ENCODE data around the gene PARP14. TPM values are rescaled to one million over a fixed set of nuclear protein-coding genes. Genes with fewer than 3 reads are reported as not detected.

Gene PARP14
- total RNA-seq, 3 donors from 2014 or later = 42.9 to 57.0 (median 49.8) TPM

DNA sequence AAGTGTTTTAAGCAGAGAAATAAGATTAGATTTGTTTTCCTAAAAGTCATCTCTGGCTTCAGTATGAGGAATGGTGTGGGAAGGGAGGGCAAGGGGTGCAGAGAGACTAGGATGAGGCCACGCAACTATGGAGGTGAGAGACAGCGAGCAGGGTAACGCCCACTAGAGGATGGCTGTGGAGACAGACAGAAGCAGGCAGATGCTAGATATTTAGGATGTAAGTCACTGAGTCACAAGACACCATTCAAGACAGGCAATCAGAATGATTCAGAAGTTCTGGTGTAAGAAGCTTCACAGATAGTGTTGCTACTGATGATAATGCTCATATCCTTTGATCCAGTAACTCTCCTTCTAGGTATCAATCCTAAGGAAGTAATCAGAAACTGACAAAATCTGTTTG, 93.9 kb downstream of the PARP14 start:
- intact Hi-C loops (cut with DNase I; ENCODE audit: low total_unique reads) = no loop called here
- no peak for TF ChIP-seq POLR2AphosphoS5 (IDR thresholded peaks at IDR 0.05)
- Histone ChIP-seq H3K4me3 (no peak overlapping the region), H3K27me3 (no peaks in the 10 kb centered on the region), H3K36me3 (peaks cover 8% of the 10 kb centered on the region), H3K9me3 (no peaks in the 10 kb centered on the region), H3K27ac (no peak overlapping the region), H3K4me1 (no peaks in the 10 kb centered on the region)
- no peak for DNase-seq (ENCODE audit: low spot score in 2 of 2)

DNA sequence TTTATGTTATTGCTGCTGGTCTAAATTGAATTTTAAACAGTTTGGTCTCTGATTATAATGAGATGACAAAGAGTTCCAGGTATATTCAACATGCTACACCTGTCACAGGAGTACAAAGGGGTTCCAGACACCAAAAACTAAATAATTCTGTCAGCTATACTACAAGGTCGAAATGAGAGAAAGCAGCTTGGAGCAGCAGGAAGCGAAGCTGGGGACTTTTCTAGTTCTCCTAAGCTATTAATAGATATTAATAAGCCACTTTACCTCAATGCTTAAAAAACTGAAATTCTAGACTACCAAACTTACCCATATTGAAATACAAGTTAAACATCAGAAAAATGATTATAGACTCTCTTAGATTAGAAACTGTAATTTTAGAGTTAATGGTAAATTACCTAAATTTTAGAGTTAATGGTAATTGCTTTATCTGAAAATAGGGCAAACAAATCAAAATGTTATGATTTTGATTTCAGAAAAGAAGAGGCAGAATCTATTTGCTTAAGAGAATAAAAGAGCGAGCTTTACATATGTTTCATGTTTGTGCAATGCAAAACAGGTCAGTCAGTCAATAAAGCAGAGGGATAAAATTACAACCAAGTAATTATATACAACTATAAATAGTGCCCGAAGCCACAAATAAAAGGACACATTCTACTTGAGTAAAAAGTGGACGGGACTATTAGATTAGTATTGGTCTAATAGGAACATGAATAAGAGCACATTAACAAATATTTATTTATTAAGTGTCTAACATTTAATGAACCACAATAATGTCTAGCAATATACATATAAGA, 96.2 kb downstream of the PARP14 start:
- Histone ChIP-seq H3K9me3 (no peaks in the 10 kb centered on the region), H3K4me3 (no peak overlapping the region), H3K27me3 (no peaks in the 10 kb centered on the region), H3K27ac (no peak overlapping the region), H3K36me3 (peaks cover 8% of the 10 kb centered on the region), H3K4me1 (no peaks in the 10 kb centered on the region)
- intact Hi-C loops (cut with DNase I; ENCODE audit: low total_unique reads) = no loop called here
- TF ChIP-seq, protein P1, sequence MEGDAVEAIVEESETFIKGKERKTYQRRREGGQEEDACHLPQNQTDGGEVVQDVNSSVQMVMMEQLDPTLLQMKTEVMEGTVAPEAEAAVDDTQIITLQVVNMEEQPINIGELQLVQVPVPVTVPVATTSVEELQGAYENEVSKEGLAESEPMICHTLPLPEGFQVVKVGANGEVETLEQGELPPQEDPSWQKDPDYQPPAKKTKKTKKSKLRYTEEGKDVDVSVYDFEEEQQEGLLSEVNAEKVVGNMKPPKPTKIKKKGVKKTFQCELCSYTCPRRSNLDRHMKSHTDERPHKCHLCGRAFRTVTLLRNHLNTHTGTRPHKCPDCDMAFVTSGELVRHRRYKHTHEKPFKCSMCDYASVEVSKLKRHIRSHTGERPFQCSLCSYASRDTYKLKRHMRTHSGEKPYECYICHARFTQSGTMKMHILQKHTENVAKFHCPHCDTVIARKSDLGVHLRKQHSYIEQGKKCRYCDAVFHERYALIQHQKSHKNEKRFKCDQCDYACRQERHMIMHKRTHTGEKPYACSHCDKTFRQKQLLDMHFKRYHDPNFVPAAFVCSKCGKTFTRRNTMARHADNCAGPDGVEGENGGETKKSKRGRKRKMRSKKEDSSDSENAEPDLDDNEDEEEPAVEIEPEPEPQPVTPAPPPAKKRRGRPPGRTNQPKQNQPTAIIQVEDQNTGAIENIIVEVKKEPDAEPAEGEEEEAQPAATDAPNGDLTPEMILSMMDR (IDR thresholded peaks at IDR 0.05) = no peak
- no peak for TF ChIP-seq POLR2AphosphoS5 (IDR thresholded peaks at IDR 0.05)
- TF ChIP-seq POLR2A (IDR thresholded peaks at IDR 0.05) = no peak
- no peak for DNase-seq (ENCODE audit: low spot score in 2 of 2)

DNA sequence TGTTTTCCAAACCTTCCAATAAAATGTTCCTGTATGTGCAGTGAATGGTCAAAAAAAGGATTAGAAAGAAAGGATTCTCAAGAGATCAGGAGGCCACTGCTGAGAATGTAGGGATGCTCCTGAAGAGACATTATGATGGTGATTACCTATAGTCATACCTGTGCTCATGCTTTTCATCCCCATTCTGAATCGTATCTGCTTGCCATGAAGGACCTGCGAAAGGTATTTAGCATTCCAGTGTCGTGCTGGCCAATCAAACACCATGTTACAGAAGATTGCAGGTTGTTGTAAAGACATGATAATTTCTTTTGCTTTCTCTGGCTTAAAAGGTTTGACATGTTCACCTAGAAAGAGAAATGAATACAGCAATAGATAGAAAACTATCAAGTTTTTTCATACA, 96.9 kb downstream of the PARP14 start:
- Histone ChIP-seq H3K36me3 (peaks cover 8% of the 10 kb centered on the region), H3K9me3 (no peaks in the 10 kb centered on the region), H3K4me1 (no peaks in the 10 kb centered on the region), H3K27me3 (no peaks in the 10 kb centered on the region), H3K27ac (no peak overlapping the region), H3K4me3 (no peak overlapping the region)
- no peak for DNase-seq (ENCODE audit: low spot score in 2 of 2)
- no peak for TF ChIP-seq POLR2A (IDR thresholded peaks at IDR 0.05)
- TF ChIP-seq, protein P1 (IDR thresholded peaks at IDR 0.05) = no peak
- no peak for TF ChIP-seq POLR2AphosphoS5 (IDR thresholded peaks at IDR 0.05)
- intact Hi-C loops (cut with DNase I; ENCODE audit: low total_unique reads) = no loop called here

Other genes with a start within 250 kb of the PARP14 start
- 10 to 100 TPM; 40.3 to 51.7 (median 42.4) TPM for gene KPNA1, start 165.9 kb upstream of the PARP14 start, total RNA-seq
- 10 to 100 TPM; 17.4 to 55.1 (median 39.7) TPM for gene PARP9, start 116.5 kb upstream of the PARP14 start, total RNA-seq
- gene DTX3L, start 116.5 kb upstream of the PARP14 start, total RNA-seq = 10 to 100 TPM; 19.0 to 30.1 (median 29.2) TPM
- gene PARP15, start 103.2 kb upstream of the PARP14 start, total RNA-seq = 1 to 10 TPM; 2.9 to 5.6 (median 5.4) TPM
- gene HSPBAP1, start 113.0 kb downstream of the PARP14 start, total RNA-seq = 10 to 100 TPM; 11.7 to 18.6 (median 15.7) TPM
- 10 to 100 TPM; 14.1 to 17.7 (median 17.6) TPM for gene SLC49A4, start 114.2 kb downstream of the PARP14 start, total RNA-seq

All from breast epithelium (tissue), 4 donors.